Kidney glomerular epithelial cell (primary cell): Measurements from ENCODE around the gene ZNF521.
A peak's percentile ranks its signal among the peaks of the same experiment; 100 is the strongest.

ENCODE experiments used
- DNase-seq: peaks from one replicate; lab custom pipeline; 2025; lab: John Stamatoyannopoulos, UW

The ZNF521 gene

DNA sequence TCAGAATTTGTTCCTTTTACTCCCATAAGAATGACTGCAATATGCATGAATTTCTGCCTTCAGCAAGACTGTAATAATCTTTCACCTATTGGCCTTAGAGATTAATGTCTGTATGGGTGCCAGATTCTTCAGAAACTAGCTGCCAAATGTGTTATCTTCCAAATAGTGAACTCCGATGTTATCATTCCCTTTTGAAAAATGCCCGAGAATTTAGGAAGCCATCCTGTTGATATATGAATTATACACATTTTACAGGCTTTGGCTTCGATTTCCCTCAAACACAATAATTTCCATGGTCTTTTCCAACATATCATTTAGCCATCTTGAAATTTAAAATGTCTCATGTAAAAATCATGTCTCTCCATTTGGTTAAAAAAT, 101.5 kb downstream of the ZNF521 start:
- DNase-seq = no peak

DNA sequence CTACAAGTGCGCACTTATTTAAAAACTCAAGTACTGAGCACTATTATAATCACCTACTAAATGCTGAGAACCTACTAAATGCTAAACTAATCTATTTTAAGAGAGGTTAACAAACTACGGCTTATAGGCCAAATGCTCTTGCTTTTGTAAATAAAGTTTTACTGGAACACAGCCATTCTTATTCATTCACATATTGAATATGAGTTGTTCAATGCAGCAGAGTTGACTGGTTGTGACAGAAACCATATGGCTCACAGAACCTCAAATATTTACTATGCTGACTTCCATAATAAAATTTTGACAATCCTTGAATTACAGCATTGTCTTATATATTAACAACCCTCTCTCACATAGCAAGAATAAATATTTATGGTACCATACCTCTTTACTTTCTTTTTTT, 103.2 kb downstream of the ZNF521 start:
- no peak for DNase-seq

GRCh38 chr18:25247725-25248124, 104.2 kb downstream of the ZNF521 start:
- DNase-seq = peak; percentile 2

DNA sequence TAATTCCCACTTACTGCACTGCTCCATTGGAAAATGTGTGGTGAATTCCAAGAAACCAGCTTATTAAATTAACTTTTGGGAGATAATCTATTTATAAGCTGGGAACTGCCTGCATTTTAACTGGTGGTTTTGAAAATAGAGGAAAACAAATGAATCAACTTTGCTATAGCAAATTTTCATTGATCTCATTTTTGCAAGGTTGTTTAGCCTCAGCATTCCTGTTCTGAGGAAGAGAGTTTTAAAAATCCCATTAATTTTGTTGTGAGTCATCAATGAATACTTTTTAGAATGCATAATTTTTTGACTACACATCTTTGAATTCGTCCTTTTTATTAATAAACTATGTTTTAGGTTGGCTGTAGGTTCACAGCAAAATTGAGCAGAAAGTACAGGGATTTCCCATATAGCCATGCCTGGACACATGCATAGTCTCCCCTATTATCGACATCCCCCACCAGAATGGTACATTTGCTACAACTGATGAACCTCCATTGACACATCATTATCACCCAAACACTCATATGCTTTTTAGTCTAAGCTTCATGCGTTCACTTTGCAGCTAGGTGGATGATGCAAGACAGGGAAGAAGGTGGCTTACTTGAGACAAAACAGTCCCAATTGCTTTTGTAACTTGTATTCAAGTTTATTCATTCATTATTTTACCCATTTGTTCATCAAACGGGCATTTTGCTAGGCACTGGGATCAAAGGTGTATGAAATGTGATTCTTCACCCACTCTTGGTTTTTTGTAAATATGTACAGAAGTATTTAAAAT, 106.9 kb downstream of the ZNF521 start:
- no peak for DNase-seq

DNA sequence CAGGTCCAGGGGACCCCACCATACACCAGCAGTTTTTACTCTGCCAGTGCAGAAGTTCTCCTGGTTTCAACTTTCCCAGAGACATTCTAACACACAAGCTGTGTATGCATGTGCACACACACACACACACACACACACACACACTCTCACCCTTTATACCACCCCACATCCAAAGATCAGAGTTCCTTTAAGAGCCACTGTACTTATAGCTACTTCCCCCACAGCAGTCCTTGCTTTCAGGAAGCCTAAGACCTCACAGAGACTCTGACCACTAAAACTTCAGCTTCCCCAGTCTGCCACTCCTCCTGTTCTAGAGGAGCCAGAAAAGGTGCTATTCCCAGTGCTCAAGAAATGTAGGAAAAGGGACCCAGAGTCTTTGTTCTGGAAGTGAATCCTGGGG, 107.8 kb downstream of the ZNF521 start:
- no peak for DNase-seq

GRCh38 chr18:25243754-25244153, 108.2 kb downstream of the ZNF521 start:
- DNase-seq = no peak

GRCh38 chr18:25243257-25243656, 108.7 kb downstream of the ZNF521 start:
- no peak for DNase-seq

- DNase-seq = no peak
Measured at GRCh38 chr18:25240420-25240770, 111.6 kb downstream of the ZNF521 start.

DNA sequence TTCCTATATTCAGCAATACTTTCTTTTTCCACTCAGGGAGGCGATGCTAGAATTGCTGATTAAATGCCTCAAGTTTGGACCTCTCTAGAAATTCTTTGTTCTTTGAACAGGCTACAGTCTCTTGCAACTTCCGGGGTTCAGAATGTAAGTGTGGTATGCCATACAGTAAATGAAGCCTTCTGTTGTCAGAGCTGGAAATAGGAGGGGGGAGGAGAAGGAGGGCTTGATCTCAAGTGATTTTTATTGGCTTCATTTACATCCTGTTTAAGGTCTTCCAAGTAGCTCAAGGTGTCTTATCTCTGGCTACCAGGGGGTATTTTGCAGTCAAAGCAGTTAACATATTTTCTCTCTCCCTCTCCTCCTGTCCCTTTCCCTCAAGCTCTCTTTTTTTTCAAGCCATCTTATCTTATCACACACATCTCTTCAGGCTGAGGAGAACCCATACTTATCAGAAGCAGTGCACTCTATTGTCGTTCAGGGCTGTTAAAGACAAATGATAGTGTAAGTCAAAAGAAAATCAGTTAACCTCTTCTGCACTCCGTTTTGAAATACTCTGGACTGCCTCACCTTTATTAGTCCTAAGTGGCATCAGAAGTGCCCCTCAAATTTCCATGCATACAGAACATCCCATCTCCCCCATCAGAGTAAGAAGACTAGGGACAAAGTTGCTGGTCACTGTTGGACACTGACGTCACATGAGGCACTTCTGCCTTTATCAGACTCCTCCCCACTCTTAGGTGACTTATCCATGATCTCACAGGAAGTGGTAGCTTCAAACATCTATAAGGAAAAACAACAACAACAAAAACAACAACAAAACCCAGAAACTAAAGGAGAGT, 112.2 kb downstream of the ZNF521 start:
- DNase-seq = no peak

DNA sequence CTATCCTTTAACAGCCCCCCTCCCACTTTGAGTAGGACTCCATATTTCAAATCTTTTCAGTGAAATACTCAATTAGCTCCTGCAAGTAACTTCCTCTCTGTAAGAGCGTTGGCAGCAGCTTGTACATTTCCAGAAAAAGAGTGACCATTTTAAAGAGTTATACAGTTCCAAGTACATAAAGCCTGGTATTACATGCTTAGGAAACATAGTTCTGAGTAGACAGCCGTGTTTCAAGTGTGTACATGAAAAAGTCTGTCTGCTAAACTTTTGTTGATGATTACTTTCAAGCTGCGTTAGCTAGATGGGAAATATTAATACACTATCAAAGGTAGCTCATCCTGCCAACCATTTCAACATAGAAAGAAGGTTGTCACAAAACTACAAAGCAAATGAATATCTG, 112.8 kb downstream of the ZNF521 start:
- DNase-seq = no peak

- no peak for DNase-seq
Measured at GRCh38 chr18:25237571-25238267, 114.2 kb downstream of the ZNF521 start.

GRCh38 chr18:25236736-25237135, 115.2 kb downstream of the ZNF521 start:
- no peak for DNase-seq

- DNase-seq = no peak
Measured at GRCh38 chr18:25235401-25236042, 116.4 kb downstream of the ZNF521 start.

DNA sequence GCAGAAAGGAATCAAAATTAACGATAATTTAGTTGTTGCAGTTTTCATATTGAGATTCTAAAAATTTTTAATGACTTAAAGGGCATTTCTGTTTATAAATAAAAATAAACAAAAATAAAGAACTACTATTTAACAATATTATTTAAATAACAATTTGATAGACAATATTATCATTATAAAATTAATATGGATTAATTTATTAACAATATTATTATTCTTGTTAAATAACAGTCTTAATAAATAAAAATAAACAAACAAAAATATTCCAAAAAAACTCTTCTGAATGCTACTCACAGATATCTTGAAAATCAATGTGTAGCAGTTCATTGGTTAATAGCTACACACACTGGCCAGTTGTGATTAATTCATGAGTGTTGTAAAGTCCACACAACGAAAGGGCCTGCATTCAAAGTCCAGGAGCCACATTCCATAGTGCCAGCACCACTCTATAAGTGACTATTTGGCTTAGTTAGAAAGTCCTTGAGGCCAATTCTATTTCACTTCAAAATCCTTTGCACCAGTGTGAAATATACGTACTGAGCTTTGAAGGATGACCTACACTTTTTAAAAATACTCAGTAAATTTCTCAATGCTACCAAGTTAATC, 117.1 kb downstream of the ZNF521 start:
- no peak for DNase-seq

DNA sequence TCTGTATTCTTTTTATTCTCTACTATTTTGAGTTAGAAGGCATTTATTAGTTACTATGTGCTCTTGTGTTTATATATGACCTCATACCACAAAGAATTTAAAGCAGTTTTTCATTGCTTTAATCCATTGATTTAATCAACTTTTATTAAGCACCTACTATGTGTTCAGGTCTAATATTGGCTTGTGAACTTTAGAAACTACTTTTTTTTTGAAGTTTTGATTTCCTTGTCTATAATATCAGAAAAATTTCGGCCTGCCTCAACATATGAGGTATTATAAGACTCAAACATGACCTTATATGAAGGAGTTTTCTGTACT, 117.7 kb downstream of the ZNF521 start:
- no peak for DNase-seq

DNA sequence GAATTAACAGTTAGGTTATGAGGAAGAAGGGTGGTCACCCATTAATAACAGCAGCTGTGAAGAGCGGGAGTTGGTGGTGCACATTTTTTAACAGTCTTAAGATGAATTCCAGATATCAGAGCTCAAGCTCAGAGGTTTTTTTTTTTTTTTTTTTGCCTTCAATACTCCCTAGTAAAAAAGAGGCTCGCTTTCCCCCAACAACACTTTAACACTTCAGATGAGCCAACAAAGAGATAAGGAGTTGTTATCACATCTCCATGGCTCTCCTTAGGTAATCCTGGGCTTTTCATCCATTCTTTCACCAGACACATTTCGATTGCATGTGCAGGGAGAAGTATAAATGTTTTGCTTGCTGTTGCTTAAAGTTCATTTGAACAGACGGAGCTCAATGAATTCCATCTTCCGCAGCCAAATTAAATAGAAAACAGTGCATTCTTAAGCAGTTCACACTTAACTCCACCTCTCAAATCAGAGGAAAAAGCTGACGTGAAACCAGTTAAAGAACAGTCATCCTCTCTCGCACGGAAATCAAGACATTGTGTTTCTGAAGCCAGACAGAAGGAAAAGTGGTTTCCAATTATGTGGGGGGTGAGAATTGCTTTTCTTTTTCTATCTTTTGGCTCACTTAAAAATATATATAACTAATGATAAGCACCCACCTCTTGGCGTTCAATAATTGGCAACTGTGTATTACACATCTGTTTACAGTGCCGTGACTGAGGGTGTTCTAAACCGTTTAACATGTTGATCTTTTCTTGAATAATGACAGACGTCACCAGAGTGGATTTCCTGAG, 118.2 kb downstream of the ZNF521 start:
- DNase-seq = no peak

- DNase-seq = no peak
Measured at GRCh38 chr18:25231327-25231691, 120.7 kb downstream of the ZNF521 start.

DNA sequence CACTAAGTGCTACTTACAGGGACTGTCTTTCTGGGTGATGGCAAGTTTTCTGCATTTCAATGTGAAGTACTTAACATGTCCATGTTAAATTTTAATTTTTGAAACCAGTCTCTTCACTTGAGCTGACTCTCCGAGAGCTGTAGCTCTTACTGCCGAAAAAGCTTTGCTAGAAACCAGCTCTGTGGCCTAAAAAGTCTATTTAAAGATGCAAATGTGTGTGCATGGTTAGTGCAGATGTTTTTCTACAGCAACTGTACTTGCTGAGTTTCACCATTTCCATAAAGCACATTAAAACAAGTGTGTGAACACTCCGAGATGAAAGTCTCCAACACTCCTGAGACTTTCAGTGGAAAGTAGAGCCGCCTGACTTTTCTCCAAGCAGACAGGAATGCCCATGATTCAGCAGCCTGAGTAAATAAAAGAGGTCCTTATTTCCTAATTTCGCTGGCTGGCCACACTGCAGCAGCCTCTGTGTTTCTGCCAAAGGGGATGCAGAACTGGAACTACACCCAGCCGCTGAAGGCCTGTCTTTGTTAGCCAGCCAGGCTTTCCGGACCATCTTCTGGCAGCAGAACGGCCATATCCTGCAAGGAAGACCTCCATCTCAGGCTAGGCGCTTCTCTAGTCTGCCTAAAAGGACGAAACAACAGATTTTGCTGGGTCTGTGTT, 121.2 kb downstream of the ZNF521 start:
- no peak for DNase-seq

GRCh38 chr18:25229920-25230319, 122.0 kb downstream of the ZNF521 start:
- DNase-seq = no peak

DNA sequence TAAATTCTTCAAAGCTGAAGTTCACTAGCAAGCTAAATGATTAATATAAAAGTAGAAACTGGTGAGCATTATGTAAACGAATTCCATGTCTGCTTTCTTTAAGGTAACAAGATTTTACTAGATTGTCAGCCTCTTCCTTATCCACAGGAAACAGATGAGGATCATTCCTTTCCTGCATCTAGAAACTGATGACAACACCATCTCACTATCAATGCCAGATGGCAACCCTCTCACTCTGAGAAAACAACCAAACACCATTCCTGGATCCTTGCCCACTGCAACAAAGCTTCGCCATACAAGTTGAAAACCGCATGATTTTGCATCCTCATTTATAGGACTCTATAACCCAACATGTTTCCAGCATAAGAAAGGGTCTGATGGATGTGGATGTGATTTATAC, 122.9 kb downstream of the ZNF521 start:
- DNase-seq = no peak

DNA sequence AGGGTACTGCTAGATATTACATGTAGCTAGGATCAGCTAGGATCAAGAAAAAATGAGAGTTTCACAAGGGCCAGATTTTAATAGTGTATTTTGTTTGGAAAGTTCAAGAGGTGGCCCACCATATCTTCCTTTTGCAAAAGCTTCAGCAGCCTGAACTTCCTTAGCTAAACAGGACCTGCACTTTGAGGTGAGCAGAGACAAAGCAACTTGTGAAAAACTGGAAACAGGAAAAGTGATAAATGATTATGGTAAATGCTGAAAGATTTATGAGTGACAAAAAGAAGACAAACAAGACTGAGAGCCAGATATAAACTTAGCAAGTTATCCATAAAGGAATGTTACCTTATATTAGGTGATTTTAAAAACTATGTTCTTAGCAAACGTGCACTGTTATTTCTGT, 123.6 kb downstream of the ZNF521 start:
- no peak for DNase-seq
